ENCODE measurements around the gene TRABD2A. TPM values are rescaled to one million over a fixed set of nuclear protein-coding genes. Genes with fewer than 3 reads are reported as not detected.
"Not testable (repeated sequence)": the region's sequence is repeated elsewhere in the genome, so short reads cannot be mapped to it uniquely, and the experiment has no call there.

Gene TRABD2A
- total RNA-seq, 3 donors from 2014 or later: 2.2 to 7.4 (median 5.6) TPM

GRCh38 chr2:84778911-84779690 lies 101.8 kb downstream of the TRABD2A start:
- Histone ChIP-seq H3K27me3 (no peaks in the 10 kb centered on the region), H3K4me1 (no peaks in the 10 kb centered on the region), H3K36me3 (no peaks in the 10 kb centered on the region), H3K9me3 (peaks cover 0 to 8% of the 10 kb centered on the region in 2 donors), H3K27ac (no peak overlapping the region), H3K4me3 (no peak overlapping the region)
- intact Hi-C loops (cut with DNase I; ENCODE audit: low total_unique reads): no loop called here
- TF ChIP-seq POLR2AphosphoS5 (IDR thresholded peaks at IDR 0.05): no peak
- no peak for TF ChIP-seq CTCF (IDR thresholded peaks at IDR 0.05)
- no peak for TF ChIP-seq POLR2A (IDR thresholded peaks at IDR 0.05)
- no peak for DNase-seq (ENCODE audit: low spot score in 2 of 2)

- no peaks in the 10 kb centered on the region for H3K4me1 ChIP-seq
- intact Hi-C loops (cut with DNase I; ENCODE audit: low total_unique reads): no loop called here
- H3K9me3 ChIP-seq: peaks cover 6 to 37% of the 10 kb centered on the region in 2 donors
Measured at GRCh38 chr2:84776011-84776410, 104.9 kb downstream of the TRABD2A start.

DNA sequence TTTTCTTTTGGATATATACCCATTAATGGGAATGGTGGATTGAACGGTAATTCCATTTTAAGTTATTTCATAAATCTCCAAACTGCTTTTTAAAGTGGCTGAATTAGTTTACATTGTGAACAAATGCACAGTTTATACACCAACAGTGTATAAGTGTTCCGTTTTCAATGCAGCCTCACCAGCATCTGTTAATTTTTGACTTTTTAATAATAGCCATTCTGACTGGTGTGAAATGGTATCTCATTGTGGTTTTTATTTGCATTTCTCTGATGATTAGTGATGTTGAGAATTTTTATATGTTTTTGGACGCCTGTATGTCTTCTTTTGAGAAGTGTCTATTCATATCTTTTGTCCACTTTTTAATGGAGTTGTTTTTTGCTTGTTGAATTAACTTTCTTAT lies 107.3 kb downstream of the TRABD2A start:
- DNase-seq (ENCODE audit: low spot score in 2 of 2); H3K4me3 ChIP-seq; H3K36me3 ChIP-seq; intact Hi-C loops (cut with DNase I; ENCODE audit: low total_unique reads); H3K4me1 ChIP-seq; H3K27ac ChIP-seq; H3K27me3 ChIP-seq: not testable (repeated sequence)
- H3K9me3 ChIP-seq: peaks cover 11 to 43% of the 10 kb centered on the region in 2 donors

More at GRCh38 chr2:84776011-84776410, 104.9 kb downstream of the TRABD2A start:
- no peak for DNase-seq (ENCODE audit: low spot score in 2 of 2)
- no peaks in the 10 kb centered on the region for H3K27me3 ChIP-seq
- no peak overlapping the region for H3K27ac ChIP-seq
- H3K36me3 ChIP-seq: peaks cover 6% of the 10 kb centered on the region
- TF ChIP-seq POLR2AphosphoS5 (IDR thresholded peaks at IDR 0.05): no peak
- no peak for TF ChIP-seq POLR2A (IDR thresholded peaks at IDR 0.05)
- TF ChIP-seq CTCF (IDR thresholded peaks at IDR 0.05): no peak
- H3K4me3 ChIP-seq: no peak overlapping the region

Other genes starting within 250 kb of the TRABD2A start
- 1,000 to 10,000 TPM; 1,918 to 5,529 (median 3,700) TPM for gene TMSB10, start 24.6 kb upstream of the TRABD2A start, total RNA-seq
- 10 to 100 TPM; 35.7 to 68.6 (median 49.3) TPM for gene KCMF1, start 90.1 kb upstream of the TRABD2A start, total RNA-seq

All from breast epithelium (tissue), 4 donors.